Nucleus accumbens (tissue), 56 donors: Measurements from ENCODE around the gene DPP7.

ENCODE experiments used
- DNase-seq, 56 donors: peaks; one replicate each; lab custom pipeline; 2025; lab: John Stamatoyannopoulos, UW

The DPP7 gene

DNA sequence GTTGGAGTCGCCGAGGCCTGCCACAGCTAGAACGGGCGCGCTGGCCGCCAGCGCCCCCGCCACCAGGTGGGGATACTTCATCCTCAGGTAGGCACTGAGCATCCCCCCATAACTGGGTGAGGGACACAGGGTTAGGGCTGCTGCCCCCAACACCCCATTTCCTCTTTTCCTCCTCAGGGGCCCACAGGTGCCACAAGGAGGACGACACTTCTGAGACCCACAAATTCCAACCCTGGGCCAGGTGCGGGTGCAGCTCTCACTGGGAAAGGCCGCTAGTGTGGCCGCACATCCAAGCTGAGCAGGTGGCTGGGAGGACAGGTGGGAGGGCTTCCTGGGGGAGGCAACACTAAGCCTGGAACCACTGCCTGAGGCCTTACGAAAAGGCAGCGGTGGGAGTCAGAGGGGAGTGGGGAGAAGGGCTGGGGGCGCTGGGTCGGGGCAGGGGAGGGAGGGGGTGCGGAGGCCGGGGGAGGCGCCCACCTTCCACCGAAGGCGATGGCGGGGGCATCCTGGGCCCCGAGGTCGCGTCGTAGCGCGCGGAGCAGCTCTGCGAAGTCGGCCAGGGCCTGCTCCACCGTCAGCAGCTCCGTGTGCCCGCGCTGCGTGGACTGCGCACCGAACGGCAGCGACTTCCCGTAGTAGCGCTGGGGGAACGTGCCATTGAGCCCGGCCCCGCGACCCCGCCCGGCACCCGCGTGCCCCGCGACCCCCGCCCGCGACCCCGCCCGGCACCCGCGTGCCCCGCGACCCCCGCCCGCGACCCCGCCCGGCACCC lies 961 bp downstream of the DPP7 start:
- no peak for DNase-seq

DNA sequence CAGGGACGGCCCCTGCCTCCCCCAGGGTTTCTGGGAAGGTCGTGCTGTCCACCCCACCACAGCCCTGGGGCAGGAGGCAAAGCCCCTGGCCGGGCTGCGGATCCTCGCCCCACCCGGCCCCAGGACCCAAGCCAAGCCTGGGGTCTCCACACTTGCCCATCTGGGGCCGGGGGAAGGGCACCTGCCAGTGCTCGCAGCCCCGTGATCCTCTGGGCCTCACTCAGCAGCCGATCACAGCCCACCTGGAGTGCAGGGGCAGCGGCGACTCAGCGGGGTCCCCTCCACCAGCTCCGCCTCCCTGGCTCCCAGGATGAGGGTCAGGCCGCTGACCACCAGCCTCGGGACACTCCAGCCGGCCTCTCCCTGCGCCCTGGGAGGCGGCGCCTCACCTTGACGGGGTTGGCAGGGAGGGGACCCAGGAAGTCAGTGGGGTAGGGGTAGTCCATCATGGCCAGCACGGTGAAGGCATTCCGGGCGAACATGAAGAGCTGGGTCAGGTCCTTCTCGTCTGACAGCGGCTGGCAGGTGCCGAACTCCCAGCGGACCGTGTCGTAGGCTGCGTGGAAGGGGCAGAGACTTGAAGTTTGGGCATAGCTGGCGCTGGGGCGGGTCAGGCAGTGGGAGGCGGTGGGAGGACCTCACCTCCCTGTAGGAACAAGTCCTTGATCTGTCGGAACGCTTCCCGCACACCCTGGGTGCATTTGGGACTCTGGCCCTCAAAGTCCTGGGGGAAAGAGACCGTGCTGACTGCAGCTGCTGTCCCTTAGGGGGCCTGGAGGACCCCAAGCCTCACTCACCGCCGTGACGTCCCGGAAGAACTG lies 1.8 kb downstream of the DPP7 start:
- DNase-seq: no peak

DNA sequence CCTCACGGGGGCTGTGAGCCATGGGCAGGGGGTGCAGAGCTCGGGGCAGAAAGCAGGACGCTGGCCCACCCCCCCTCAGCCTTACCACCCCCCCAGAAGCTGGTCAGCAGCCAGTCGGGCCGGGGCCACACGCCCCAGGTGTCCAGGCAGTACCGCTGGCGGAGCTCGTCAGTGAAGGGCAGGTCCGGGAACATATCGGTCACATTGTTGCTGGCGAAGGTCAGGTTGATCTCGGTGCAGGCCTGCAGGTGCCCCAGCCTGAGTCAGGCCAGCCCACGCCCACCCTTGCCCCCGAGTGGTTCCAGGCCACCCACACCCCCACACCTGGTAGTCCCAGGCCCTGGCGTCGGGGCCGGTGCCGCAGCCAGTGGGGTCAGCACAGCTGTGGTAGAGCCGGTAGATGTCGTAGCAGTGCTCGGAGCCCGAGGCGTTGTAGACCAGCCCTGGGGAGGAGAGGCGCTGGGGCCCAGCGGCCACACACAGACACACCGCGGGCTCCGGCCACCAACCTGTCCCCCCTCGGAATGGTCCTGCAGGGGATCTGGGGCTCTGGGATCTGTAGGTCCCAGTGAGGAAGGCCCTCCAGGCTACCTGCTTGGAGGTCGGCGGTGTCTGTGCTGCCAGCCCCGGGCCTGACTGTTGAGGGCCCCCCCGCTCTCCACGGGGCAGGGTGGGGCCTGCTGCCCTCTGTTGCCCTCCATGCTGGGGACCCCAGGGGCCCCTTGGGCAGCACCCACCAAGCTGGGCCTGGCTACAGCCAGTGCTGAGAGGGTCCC lies 2.6 kb downstream of the DPP7 start:
- DNase-seq: no peak

DNA sequence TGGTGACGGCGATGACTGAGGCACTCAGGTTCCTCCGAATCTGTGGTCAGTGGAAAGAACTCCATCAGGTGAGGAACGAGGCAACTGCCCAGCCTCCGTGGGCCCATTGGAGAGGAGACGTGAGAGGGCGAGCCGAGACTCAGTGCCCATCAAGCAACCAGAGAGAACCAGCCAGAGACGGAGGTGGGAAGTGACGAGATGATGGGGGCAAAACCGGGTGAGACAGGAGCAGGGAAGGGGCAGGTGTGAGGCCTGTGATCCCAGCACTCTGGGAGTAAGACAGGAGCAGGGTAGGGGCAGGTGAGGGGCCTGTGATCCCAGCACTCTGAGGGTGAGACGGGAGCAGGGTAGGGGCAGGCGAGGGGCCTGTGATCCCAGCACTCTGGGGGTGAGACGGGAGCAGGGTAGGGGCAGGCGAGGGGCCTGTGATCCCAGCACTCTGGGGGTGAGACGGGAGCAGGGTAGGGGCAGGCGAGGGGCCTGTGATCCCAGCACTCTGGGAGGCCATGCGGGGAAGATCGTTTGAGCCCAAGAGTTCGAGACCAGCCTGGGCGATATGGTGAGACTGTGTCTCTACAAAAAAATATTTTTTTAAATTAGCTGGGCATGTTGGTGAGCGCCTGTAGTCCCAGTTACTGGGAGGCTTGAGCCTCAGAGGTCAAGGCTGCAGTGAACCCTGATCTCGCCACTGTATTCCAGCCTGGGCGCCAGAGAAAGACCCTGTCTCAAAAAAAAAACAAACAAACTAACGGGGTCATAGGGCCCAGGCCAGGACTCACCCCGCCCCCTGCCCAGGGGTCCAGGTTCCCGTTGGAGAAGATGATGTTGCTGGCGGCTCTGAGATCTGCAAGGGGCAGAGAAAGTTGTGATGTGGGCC lies 3.4 kb downstream of the DPP7 start:
- DNase-seq: no peak

DNA sequence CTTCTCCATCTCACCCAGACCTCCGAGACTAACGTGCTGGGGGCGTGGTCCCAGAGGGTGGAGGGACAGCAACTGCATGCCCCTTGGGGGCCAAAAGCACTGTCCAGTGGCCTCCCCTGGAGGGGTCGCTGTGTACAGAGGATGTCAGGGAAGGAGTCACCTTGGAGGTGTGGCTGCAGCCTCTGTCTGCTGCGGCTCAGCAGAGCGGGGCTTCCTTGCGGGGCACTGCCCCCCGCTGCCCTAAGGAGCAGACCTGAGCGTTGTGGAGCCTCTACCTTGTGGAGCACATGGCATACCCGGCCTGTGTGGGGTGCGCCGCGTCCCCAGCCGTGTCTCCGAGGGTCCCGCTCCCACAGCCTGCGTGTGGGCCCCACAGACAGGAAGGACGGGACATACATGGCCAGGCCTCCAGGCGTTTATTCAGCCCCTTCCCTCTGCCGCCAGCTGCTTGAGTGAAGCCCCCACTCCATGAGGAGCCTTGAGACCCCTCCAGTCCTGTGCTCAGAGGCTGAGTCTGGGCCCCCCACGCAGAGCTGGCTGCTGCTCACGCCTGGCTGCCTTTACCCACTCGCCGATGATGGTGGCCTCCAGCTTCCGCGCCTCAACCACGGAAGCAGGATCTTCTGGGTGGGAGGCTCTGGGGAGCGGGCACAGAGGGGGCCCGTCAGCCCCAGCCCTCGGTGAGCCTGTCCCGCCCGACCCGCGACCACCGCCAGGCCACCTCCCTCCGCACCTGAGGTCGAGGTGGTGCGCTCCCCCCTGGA lies 4.2 kb downstream of the DPP7 start:
- no peak for DNase-seq

DNA sequence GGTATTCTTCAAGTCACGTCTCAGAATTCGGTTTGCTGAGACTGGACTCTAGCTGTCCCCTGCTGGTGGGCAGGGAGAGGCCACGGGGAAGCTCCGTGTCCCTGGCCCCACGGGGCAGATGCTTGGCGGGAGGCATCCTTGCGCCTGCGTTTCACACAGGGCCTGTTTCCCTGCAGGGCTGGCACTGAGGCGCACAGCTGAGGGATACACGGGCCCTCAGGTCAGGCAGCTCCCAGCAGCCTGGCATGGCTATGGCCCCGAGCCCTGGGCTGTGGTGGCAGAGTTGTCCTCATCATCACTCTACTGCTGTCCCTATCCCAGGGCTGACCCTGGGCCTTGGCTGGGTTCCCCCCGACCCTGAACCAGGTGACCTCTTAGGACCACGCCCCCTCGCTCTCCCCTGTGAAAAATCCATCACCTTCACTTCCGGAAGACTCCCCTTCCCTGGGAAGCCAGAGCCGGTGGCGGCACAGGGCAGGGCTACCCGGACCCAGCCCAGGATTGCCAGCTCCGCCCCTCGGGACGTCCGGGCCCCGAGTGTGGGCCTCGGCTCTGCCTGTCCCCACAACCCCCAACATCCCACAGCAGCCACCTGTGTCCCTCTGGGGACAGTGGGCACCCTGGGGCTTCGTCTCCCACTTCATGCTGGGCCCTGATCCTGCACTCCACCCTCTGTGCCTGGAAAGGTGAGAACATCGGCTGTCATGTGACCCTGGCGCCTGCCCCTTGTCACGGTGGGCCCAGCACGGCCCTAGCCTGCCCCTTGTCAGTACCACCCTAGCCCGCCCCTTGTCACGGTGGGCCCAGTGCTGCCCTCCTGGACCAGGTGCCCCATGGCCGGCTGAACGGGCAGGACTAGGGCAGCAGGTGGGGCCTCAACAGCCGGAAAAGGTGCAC lies 5.0 kb downstream of the DPP7 start:
- DNase-seq: no peak

DNA sequence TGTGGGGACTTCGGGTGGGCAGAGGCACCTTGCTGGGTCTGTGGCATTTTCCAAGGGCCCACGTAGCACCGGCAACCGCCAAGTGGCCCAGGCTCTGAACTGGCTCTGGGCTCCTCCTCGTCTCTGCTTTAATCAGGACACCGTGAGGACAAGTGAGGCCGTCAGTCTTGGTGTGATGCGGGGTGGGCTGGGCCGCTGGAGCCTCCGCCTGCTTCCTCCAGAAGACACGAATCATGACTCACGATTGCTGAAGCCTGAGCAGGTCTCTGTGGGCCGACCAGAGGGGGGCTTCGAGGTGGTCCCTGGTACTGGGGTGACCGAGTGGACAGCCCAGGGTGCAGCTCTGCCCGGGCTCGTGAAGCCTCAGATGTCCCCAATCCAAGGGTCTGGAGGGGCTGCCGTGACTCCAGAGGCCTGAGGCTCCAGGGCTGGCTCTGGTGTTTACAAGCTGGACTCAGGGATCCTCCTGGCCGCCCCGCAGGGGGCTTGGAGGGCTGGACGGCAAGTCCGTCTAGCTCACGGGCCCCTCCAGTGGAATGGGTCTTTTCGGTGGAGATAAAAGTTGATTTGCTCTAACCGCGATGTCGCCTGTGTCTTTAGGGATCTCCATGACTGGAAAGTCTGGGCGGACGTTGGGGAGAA lies 5.8 kb downstream of the DPP7 start:
- no peak for DNase-seq

DNA sequence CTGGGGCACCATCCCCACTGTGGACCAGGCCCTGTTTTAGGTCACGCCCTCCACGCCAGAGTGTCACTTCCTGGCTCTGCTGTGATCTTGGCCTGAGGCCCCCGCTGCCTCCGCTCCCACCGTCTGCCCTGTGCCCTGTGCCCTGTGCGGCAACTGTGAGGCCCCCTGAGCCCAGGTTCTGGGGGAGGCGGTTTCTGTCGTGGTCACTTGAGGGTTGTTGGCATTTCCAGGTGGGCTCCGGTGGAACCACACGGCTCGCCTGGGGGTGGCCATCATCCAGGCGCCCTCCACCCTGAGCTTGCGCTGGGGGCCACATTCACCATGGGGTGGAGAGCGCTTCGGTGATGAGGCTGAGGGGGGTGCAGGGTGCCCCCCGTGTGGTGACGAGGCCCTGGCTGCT lies 6.6 kb downstream of the DPP7 start:
- no peak for DNase-seq

DNA sequence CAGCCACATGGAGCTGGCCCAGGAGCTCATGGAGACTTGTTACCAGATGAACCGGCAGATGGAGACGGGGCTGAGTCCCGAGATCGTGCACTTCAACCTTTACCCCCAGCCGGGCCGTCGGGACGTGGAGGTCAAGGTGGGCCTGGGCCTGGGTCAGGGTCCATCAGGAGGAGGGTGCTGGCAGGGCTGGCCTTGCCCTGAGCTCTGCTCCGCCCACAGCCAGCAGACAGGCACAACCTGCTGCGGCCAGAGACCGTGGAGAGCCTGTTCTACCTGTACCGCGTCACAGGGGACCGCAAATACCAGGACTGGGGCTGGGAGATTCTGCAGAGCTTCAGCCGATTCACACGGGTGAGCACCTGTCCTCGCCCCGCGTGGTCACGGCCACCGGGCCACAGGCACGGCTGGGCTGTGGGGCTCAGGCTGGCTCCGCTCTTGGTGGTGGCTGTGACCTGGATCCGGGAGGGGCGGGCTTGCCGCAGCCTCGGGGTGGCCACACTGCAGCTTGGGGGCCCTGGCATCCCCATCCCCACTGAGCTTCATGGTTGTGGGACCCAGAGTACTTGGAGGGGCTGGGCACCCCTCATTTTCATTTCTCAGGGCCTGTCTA lies 7.1 kb downstream of the DPP7 start:
- no peak for DNase-seq

DNA sequence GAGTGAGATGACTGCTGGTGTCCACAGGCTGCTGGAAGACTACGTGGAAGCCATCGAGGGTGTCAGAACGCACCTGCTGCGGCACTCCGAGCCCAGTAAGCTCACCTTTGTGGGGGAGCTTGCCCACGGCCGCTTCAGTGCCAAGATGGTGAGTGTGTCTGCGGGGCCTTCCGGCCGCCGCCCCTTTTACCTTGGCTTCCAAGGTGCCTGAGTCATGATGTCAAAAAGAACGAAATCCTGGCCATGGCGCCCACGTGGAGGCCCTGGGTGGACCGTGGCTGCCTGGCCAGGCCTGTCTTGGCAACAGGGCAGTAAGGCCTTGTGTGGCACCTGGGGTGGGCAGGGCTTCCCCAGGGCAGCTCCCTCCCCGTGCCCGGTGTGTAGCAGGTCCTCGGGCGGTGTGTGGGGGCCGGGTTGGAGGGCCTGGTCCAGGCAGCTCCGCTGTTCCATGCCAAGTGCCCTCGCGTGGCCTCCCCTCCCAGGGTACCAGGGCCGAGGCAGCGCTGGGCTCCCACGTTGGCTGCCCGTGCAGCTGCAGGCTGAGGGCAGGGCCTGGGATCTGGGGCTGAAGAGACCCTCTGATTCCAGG lies 7.8 kb downstream of the DPP7 start:
- DNase-seq: no peak

DNA sequence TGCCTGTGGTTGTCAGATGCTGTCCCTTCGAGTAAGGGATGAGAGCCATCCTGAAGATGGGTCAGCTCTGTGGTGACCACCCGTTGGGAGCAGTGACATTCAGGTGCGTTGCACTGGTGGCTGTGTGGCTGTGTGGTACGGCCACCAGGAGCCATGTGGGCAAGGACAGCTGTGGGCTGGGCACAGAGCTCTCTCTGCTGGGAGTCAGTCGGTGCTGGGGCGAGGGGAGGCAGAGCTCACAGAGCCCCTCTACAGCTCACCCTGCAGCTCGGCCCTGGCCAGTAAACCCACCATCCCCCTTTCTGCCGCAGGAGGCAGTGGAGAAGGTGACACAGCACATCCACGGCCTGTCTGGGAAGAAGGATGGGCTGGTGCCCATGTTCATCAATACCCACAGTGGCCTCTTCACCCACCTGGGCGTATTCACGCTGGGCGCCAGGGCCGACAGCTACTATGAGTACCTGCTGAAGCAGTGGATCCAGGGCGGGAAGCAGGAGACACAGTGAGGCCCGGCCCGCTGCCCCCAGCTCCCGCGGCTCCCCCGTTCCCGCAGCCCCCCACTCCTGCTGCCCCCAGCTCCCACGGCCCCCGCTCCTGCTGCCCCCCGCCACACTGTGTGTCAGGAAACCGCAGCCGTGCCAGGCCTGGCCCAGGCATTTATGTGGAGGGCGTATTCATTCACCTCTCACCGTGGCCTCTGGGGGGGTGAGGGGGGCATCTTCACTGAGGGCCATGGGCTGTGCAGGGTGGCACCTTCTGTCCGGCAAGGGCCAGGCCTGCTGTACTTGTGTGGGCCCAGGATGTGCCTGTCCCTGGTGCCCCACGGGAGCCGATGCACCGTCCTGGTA lies 8.5 kb downstream of the DPP7 start:
- DNase-seq: no peak

DNA sequence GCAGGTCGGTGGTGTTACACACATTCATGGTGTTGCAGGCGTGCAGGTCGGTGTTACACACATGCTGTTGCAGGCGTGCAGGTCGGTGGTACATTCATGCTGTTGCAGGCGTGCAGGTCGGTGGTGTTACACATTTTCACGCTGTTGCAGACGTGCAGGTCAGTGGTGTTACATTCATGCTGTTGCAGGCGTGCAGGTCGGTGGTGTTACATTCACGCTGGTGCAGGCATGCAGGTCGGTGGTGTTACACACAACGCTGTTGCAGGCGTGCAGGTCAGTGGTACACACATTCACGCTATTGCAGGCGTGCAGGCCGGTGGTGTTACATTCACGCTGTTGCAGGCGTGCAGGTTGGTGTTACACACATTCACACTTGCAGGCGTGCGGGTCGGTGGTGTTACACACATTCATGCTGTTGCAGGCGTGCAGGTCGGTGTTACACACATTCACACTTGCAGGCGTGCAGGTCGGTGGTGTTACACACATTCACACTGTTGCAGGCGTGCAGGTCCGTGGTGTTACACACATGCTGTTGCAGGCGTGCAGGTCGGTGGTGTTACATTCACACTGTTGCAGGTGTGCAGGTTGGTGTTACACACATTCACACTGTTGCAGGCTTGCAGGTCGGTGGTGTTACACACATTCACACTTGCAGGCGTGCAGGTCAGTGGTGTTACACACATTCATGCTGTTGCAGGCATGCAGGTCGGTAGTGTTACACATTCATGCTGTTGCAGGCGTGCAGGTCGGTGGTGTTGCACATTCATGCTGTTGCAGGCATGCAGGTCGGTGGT lies 11.1 kb downstream of the DPP7 start:
- DNase-seq: no peak

DNA sequence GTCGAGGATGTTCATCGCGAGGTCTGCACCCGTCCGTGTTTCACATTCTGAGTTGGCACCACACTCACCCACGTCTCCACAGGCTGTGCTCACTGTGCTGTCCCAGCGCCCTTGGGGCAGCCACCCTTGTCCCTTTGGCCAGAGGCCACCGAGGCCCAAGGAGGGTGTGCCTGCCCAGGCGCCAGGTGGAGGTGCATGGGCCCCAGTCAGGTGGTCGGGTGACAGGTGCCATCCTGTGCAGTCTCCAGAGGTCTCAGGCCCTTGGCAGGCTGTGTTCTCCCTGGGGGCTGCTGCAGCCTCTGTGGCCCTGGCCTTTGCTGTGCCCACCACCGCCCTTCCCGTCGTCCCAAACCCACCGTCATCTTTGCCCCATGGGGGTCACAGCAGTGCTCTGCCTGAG lies 15.3 kb downstream of the DPP7 start:
- no peak for DNase-seq

DNA sequence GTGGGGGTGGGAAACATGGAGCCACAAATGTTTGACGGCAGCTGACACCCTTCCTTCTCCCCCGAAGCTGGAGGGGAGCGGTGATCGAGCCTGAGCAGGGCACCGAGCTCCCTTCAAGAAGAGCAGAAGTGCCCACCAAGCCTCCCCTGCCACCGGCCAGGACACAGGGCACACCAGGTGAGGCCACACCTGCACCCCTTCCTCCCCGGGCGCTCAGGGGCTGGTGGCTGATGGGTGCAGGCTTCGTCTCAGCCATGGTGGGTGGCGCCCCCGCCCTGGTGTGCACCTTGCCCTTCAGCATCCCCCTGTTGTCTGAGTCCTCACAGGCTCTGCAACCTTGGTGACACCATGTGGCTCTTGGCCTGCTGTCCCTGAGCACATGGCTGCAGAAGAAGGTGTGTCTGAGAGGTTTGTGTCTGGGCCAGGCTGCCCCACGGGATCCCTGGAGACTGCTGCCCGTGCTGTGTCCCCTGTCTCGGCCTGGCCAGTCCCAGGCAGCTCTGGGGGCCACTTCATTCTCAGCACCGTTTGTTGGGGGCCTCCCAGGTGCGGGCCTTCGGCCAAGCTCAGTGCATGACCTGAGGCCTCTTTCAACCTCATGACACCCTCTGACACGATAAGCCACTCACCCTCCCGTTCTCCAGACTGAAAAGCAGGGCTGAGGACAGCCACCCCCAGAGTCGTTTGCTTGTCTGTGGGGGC lies 16.6 kb downstream of the DPP7 start:
- DNase-seq: no peak
